Adipose tissue (tissue), 3 donors: Measurements from ENCODE around the gene IL1A. TPM values are rescaled to one million over a fixed set of nuclear protein-coding genes. Genes with fewer than 3 reads are reported as not detected.
"Not testable (repeated sequence)": the region's sequence is repeated elsewhere in the genome, so short reads cannot be mapped to it uniquely, and the experiment has no call there.

Experiments
- H3K27ac ChIP-seq: one replicate; pipeline ENCODE4 v1.5.1; 2013; ENCODE audit warnings: low read depth, low read length
- WGBS, 3 donors: extraction: QIAGEN DNeasy Blood & Tissue Kit; methylation state at CpG; one replicate each; pipeline ENCODE4 v1.1.7; 2013; 5-methylcytosine and 5-hydroxymethylcytosine counted together
- polyA plus RNA-seq, 3 donors: library from polyadenylated mRNA; stranded (reverse); fragments of 200-250 nt; gene quantifications; one replicate each; pipeline ENCODE4 v1.2.3, GENCODE V29; 2013
- donor health status: healthy with polysubstance abuse.
- donor health status: Bipolar disorder and iron deficiency.
- donor health status: healthy.

IL1A gene, protein sequence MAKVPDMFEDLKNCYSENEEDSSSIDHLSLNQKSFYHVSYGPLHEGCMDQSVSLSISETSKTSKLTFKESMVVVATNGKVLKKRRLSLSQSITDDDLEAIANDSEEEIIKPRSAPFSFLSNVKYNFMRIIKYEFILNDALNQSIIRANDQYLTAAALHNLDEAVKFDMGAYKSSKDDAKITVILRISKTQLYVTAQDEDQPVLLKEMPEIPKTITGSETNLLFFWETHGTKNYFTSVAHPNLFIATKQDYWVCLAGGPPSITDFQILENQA
- 1 to 10 TPM in 1 of 3 donors, not detected in 2; 1.2 TPM for polyA plus RNA-seq

DNA sequence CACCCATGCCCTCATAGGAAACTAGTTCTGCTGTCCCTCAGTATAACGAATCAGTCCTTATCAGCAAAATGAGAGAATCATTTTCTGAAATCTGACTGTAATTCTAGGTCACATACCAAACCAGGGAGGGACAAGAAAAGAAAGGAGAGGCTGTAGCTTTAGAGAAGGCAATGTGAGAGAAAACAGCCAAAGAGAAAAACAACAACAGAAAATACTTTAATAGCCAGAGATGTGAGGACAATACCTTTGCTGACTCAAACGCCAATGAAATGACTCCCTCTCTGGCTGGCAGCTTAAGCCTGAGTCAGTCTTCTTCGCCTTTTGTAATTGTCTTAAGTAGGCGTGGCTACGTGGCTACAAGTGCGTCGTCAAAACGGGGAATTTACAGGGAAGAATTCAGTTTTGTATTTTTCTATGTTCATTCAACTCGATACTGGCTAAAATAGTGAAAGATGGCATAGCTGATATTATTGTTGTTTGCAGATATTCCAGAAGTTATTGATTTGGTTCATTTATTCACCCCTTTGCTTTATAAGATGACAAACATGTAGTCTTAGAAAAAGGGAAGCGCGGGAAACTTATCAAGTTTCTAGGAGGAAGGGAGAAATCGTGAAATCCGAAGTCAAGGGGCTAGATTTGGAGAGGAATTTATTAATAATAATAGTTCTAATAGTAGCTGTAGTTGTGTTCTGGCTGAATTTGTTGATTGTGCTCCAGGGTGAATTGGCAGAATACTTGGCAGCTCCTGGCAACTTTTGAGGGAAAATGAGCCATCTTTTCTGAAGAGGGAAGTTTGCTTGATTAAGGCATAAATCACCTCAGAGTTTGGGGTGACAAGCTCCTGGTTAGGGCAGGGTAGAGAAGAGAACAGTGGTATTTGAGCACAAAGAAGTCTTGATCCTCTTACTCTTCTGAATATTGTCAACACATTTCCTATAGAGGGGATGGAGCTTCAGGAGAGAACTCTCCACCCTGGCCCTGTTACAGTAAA lies at the start of gene IL1A:
TSS of gene IL1A (minus strand) at position 295 of the 991 bp plus-strand sequence. CDS start 723 bp downstream, outside the sequence.
- no peak within 1 kb of the TSS for H3K27ac ChIP-seq
- 37 to 48% (median 47%) methylated on average over 13 of the region's 13 CpGs for WGBS, 3 donors

DNA sequence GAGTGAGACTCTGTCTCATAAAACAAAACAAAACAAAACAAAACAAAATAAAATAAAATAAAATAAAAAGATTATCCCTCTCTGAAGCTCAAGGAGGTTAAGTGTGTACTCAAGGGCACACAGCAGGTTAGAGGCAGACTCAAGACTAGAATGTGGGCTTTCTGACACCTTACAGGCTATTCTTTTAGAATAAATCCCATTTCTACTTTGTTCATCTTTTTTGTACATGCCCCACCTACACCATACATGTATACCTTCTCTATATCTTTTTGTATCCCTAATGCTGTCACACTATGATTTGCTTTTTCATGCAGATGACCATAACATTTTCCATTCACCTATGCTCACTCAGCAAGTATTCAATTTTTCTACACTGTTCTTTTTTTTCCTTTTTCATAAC lies 49.7 kb upstream of the IL1A start:
- H3K27ac ChIP-seq, result no peak overlapping the region

DNA sequence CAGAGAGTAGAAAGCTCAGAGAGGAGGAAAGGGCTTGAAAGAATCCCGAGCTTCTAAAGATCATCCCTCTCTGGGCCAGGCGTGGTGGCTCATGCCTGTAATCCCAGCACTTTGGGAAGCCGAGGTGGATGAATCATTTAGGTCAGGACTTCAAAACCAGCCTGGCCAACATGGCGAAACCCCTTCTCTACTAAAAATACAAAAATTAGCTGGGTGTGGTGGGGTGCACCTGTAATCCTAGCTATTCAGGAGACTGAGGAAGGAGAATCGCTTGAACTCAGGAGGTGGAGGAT lies 49.3 kb upstream of the IL1A start:
- 87 to 95% (median 90%) methylated on average over 5 of the region's 5 CpGs for WGBS, 3 donors
- H3K27ac ChIP-seq, result not testable (repeated sequence)

DNA sequence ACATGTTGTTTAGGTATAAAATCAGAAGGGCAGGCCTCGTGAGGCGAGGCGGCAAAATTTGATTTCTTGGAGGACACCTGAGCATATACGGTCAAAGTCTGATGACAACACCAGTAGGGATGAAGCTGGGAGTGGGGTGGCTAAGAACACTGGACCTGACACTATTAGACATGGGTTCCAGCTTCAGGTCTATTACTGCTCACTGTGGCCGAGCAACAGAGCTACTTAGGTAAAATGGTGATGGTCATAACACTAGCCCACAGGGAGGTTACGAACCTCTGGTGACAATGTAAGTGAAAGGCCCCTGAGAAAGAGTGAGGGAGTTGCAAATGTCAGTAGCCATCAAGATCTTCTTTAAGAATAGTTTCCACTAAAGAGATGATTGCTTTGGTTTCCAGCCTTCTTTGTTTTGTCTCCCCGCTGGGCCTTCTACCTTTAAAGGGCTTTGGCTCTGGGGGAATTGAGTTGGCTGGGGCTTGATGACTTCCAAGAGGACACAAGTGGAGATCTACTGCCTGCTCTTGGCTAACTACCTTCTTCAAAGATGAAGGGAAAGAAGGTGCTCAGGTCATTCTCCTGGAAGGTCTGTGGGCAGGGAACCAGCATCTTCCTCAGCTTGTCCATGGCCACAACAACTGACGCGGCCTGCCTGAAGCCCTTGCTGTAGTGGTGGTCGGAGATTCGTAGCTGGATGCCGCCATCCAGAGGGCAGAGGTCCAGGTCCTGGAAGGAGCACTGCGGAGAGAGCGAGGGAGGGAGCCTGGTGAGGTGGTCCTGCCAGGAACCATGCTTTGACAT lies 48.7 kb upstream of the IL1A start:
- 94 to 96% (median 95%) methylated on average over 14 of the region's 14 CpGs for WGBS, 3 donors
- no peak overlapping the region for H3K27ac ChIP-seq

DNA sequence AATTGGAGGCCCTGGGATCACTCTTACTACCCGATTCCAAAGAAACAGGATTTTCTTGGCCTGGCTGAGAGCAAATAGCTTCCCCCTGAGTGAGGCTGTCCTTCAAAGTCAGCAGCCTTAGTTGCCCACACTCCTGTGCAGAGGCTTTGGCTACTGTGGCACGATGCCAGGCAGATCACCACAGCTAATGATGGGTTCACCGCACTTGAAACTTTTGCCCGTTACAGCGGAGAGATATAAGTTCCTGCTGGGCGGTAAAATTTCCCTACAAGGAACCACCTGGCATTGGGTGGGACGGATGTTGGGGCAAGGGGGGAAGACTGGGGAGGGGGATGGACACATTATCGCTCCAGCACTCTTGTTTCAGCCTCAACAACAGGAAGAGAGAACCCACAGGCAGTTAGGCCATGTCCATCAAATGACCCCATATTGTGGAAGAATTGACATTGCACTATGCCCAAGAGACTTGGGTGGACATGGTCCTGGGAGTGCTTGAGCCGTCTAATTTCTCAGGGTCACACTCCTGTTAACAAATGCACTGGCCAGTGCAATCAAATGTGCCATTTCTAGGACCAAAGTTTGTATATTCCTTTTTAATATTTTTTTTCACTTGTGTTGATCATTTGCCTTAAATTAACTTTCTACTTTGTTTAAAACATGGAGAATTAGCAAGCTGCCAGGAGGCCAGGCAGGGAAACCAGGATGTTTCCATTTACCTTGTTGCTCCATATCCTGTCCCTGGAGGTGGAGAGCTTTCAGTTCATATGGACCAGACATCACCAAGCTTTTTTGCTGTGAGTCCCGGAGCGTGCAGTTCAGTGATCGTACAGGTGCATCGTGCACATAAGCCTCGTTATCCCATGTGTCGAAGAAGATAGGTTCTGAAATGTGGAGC lies 47.9 kb upstream of the IL1A start:
- WGBS, 3 donors, result 60 to 82% (median 63%) methylated on average over 15 of the region's 15 CpGs
- H3K27ac ChIP-seq, result no peak overlapping the region

DNA sequence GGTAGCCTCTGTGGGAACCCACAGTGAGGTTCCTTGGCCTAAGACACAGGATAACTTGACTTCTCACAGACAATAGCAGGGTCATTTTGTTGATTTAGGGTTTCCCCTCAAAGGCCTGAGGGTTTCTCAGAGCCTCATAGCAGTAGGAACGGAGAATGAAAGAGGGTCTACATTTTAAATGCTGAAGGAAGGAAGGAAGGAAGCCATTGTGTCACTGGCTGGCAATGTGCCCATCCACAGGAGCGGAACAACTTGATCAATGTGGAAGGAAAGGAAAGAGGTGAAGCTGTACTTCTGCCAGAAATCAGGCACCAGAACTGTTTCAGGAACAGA lies 47.2 kb upstream of the IL1A start:
- 21 to 64% (median 30%) methylated on average over 2 of the region's 2 CpGs for WGBS, 3 donors

DNA sequence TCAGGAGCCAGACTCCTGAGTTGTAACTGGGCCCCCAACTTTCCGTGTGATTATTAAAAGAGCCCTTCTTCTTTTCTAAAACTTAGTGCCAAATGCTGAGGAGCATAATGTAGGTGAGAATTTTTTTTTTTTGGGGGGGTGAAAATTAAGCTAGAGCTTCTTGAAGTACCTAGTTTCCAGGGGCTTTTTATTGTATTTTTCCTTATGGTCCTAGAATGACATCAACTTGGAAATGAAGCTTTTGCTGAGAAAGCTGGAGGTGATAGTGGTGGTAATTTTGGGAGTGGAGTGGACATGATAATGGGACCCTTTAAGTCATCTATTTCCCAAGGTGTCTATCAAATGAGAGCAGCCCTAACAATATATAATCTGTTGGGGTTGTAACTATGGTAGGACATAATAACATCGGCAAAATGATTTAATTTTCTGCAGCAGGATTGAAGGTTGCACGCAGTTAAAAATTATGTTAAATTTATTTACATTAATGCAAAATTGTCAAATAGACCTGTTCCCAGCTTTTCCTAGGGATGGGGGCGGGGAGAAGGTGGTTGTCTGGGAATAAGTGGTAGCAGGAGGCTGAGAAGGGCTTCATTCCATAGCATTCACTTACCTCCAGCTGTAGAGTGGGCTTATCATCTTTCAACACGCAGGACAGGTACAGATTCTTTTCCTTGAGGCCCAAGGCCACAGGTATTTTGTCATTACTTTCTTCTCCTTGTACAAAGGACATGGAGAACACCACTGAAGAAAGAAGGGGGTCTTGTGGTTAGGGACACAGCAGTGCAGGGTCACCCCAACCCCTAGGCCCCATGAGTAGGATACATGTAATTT lies 46.6 kb upstream of the IL1A start:
- 71 to 73% (median 72%) methylated on average over 5 of the region's 5 CpGs for WGBS, 3 donors
- H3K27ac ChIP-seq, result no peak overlapping the region

More for the DNA sequence above, 47.2 kb upstream of the IL1A start:
- H3K27ac ChIP-seq, result no peak overlapping the region

DNA sequence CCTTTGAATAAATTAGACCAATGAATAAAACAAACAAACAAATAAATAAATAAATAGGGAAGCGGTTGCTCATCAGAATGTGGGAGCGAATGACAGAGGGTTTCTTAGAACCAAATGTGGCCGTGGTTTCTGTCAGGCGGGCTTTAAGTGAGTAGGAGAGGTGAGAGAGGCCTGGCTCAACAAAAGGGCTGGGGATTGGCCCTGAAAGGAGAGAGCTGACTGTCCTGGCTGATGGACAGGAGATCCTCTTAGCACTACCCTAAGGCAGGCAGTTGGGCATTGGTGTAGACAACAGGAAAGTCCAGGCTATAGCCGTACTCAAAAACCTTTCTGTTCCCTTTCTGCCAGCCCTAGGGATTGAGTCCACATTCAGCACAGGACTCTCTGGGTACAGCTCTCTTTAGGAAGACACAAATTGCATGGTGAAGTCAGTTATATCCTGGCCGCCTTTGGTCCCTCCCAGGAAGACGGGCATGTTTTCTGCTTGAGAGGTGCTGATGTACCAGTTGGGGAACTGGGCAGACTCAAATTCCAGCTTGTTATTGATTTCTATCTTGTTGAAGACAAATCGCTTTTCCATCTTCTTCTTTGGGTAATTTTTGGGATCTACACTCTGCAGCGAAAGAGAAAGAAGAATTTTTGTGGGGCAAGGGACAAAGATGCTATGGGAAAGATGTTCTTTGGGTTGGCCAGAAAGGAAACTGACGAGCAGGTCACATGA lies 45.8 kb upstream of the IL1A start:
- 94 to 97% (median 96%) methylated on average over 10 of the region's 10 CpGs for whole genome bisulfite sequencing, 3 donors
- no peak overlapping the region for H3K27ac ChIP-seq

DNA sequence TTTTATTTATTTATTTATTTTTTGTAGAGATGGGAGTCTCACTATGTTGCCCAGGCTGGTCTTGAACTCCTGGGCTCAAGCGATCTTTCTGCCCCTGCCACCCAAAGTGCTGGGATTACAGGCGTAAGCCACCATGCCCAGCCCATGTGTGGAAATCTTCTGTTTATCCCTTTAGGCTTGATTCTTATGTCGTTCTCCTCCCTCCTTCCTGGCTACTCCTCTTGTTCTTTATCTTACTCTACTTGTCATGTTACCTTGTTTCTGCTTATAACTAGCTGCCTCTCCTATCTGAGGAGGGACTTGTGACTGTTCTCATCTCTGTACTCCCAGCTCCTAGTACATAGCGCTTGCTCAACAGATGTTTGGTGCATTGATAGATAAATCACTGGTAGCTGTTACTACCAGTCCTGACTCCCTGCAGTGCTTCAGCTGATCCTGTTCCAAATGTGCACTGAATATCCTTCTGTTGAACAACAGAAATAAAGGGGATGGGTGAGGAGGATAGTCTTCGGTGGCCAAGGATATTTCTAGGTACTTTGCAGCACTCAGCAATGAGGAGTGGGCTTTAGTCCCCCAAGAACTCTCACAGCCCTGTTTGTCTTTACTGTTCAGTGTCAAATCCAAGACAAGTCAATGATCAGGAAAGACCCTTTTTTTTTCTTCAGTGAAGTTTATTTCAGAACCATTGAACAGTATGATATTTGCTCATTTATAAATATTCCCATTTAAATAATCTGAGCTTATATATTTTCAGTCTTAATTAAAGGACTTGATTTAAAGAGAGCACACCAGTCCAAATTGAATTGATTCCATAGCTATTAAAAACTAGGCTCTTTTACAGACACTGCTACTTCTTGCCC lies 45.0 kb upstream of the IL1A start:
- H3K27ac ChIP-seq, result no peak overlapping the region
- 73 to 82% (median 78%) methylated on average over 5 of the region's 5 CpGs for WGBS, 3 donors

DNA sequence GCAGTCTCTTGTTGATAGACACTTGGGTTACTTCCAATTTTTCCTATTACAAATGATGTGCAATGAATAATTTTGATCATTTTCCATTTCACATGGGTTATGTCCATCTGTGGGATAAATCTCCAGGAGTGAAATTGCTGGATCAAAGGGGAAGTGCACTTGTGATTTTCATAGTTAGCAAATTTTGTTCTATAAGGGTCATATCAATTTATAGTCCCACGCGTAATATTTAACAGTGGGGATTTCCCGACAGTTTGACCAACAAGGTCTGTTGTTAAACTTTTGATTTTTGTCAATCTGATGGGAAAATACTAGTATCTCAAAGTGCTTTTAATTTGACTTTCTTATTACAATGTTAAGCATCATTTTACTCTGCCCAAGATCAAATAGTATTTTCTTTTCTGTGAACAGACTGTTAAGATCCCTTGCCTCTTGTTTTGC lies 44.0 kb upstream of the IL1A start:
- 86 to 97% (median 88%) methylated on average over 3 of the region's 3 CpGs for WGBS, 3 donors
- H3K27ac ChIP-seq, result no peak overlapping the region

DNA sequence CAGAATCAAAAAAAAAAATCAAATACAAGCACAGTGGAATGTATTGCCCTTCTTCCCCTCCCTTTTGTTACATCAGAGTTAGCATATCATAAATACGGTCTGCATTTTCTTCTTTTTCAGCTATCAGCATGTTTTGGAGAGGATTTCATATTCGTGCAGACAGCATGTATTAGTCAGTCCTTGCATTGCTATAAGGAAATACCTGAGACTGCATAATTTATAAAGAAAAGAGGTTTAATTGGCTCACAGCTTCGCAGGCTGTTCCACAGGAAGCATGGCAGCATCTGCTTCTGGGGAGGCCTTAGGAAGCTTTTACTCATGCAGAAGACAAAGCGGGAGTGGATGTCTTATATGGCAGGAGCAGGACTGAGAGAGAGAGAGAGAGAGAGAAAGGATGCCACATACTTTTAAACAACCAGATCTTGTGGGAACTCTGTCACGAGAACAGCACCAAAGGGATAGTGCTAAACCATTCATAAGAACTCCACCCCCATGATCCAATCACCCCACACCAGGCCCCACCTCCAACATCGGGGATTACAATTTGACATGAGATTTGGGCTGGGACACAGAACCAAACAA lies 43.4 kb upstream of the IL1A start:
- 82 to 89% (median 86%) methylated on average over 6 of the region's 6 CpGs for WGBS, 3 donors
- no peak overlapping the region for H3K27ac ChIP-seq

DNA sequence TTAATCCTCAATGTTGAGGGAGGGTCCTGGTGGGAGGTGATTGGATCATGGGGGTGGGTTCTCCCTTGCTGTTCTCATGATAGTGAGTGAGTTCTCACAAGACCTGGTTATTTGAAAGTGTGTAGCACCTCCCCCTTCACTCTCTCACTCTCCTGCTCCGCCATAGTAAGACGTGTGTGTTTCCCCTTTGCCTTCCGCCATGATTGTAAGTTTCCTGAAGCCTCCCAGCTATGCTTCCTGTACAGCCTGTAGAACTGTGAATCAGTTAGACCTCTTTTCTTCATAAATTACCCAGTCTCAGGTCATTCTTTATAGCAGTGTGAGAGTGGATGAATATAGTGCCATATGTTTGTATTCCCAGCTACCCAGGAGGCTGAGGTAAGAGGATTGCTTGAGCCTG lies 42.7 kb upstream of the IL1A start:
- 78 to 80% (median 79%) methylated on average over 3 of the region's 3 CpGs for WGBS, 3 donors

DNA sequence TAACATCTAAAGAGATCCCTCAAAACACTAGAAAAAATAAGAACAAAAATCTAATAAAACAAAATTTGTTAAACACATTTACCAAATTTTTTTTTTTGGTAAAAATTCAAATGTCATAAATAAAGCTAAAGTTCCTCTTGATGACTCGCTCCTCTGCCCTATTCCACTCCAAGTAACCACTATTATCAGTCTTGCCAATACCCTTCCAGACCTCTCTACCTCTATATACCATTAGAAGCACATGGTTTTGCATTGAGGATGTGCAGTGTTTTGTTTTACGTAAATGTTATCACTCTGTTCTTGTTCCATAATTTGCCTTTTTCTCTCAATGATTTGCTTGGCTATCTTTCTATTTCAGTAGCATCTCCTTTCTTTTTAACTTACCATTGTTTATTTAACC lies 41.4 kb upstream of the IL1A start:
- 90 to 97% (median 95%) methylated on average over 2 of the region's 2 CpGs for WGBS, 3 donors
- H3K27ac ChIP-seq, result no peak overlapping the region

More for the DNA sequence above, 42.7 kb upstream of the IL1A start:
- no peak overlapping the region for H3K27ac ChIP-seq

DNA sequence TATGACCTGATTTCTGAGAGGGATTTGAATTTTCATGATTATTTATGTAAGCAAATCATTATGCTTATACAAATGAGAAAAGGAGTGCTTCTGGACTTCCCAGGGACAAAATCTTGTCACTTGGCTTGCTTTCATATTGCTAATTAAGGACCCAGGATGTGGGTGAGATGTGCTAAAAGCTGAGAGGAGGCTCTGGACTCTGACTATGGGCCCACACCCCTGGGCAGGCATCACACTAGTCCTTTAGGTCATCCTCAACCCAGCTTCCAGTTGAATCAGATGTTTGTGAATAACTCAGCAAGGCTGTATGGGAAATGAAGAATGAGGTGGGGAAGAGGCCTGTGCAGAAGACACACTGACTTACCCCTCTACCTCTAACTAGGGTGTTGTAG lies 40.4 kb upstream of the IL1A start:
- no peak overlapping the region for H3K27ac ChIP-seq

DNA sequence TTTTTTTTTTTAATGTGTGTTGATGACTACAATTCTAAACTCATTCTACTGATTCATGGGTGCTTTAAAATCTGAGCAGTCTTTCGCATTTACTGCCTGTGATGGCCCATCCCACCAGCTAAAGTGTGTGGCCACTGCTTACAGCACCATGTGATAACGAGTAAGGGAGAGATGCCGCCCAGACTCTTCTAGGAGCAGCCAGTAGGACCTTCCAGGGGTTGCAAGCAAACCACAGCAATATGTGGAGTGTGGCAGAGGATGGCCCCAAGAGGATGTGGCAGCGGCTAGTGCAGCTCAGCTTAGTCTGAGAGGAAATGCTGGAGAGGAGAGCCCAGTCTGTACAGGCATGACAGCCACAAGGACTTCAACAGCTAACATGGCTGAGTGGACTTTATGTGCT lies 37.4 kb upstream of the IL1A start:
- WGBS, 3 donors, result 66 to 85% (median 68%) methylated on average over 4 of the region's 4 CpGs
- no peak overlapping the region for H3K27ac ChIP-seq

DNA sequence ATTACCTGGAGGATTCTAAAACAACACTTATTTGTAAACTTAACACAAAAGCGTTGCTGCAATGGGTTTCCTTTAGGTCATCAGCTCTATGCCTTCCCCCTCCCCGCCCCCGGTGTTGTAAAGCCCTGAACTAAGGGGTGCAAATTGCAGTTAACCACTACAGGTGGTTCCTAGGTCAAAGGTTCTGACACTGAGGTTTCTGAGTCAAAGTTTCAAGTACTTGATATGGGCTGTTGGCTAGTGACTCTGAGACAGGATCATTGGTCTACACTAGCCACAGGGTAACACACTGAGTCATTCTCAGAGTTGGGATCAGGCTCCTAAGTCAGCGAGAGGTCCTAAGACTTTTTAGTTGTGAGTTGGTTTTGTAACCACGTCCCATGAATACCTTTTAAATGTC lies 36.8 kb upstream of the IL1A start:
- H3K27ac ChIP-seq, result no peak overlapping the region
- WGBS, 3 donors, result 79 to 83% (median 82%) methylated on average over 5 of the region's 5 CpGs
